Measurements from ENCODE around the gene ZNF19. TPM values are rescaled to one million over a fixed set of nuclear protein-coding genes. Genes with fewer than 3 reads are reported as not detected.

Gene ZNF19
- total RNA-seq, 1 experiment from 2014 or later: 4.6 TPM

DNA sequence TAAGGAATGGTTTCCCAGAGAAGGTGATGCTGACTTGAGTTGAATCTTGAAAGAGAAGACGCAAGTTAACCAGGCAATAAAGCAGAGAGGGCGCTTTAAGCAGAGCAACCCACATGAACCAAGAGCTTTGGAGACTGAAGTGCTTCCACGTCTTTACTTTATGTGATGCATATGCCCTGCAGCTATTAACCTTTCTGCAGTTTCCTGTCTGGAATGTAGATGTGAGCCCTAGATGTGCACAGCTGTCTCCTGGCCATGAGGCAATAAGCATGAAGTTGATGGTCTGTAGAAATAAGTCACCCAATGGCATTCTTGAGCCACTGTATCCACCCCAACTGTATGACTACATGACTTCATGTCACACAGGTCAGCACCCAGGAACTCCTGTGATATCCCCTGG is 31.4 kb upstream of the ZNF19 start:
- H3K27me3 Mint-ChIP-seq (ENCODE audit: insufficient read depth, unreplicated experiment): peaks cover 11% of the 10 kb centered on the region
- CTCF ChIA-PET: interaction anchor here (0.6 to 1.5 kb wide), 5 partner anchors 18 to 153 kb away, joined by 3 to 4 read pairs (median 4); no protein-coding TSS in a partner anchor
- no peaks in the 10 kb centered on the region for H3K9me3 Mint-ChIP-seq (ENCODE audit: unreplicated experiment)
- POLR2A ChIA-PET: interaction anchor here (0.6 to 1.4 kb wide), 2 partner anchors 59 to 750 kb away, joined by 3 to 4 read pairs; partner anchors contain the start of gene ZNF23
- H3K27ac Mint-ChIP-seq (ENCODE audit: low read depth, unreplicated experiment): no peak overlapping the region
- no peak overlapping the region for H3K4me3 Mint-ChIP-seq (ENCODE audit: unreplicated experiment)
- H3K4me1 Mint-ChIP-seq (ENCODE audit: insufficient read depth, unreplicated experiment): no peaks in the 10 kb centered on the region
- H3K36me3 Mint-ChIP-seq (ENCODE audit: insufficient read depth, unreplicated experiment): no peaks in the 10 kb centered on the region
- DNase-seq (ENCODE audit: unreplicated experiment): no peak
- BruUV-seq (replicated peaks): no TSS peak
- TF ChIP-seq, protein P1, sequence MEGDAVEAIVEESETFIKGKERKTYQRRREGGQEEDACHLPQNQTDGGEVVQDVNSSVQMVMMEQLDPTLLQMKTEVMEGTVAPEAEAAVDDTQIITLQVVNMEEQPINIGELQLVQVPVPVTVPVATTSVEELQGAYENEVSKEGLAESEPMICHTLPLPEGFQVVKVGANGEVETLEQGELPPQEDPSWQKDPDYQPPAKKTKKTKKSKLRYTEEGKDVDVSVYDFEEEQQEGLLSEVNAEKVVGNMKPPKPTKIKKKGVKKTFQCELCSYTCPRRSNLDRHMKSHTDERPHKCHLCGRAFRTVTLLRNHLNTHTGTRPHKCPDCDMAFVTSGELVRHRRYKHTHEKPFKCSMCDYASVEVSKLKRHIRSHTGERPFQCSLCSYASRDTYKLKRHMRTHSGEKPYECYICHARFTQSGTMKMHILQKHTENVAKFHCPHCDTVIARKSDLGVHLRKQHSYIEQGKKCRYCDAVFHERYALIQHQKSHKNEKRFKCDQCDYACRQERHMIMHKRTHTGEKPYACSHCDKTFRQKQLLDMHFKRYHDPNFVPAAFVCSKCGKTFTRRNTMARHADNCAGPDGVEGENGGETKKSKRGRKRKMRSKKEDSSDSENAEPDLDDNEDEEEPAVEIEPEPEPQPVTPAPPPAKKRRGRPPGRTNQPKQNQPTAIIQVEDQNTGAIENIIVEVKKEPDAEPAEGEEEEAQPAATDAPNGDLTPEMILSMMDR (IDR thresholded peaks at IDR 0.05; ENCODE audit: unreplicated experiment): no peak
- intact Hi-C loops (cut with micrococcal nuclease): no loop called here

DNA sequence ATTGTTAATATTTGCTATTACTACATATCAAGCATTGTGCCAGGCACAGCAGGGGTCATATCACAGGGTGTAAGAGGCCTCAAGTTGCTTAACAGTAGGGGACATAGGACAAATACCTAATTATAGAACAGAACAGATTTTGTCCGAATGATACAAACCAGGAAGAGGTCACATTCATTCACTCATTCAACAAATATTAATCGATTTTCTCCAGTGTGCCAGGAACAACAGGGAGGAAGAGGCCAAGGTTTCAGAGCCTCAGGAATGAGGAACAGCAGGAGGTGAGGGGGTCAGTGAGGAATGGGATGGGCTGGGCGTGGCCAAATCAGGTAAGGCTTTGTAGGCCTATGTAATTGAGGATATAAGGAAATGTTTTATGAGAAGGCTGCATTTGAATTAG is 25.9 kb upstream of the ZNF19 start:
- peaks cover 39% of the 10 kb centered on the region for H3K27me3 Mint-ChIP-seq (ENCODE audit: insufficient read depth, unreplicated experiment)
- POLR2A ChIA-PET: no interaction called here
- intact Hi-C loops (cut with micrococcal nuclease): no loop called here
- TF ChIP-seq, protein P1 (IDR thresholded peaks at IDR 0.05; ENCODE audit: unreplicated experiment): no peak
- CTCF ChIA-PET: no interaction called here
- no TSS peak for BruUV-seq (replicated peaks)
- no peak overlapping the region for H3K4me3 Mint-ChIP-seq (ENCODE audit: unreplicated experiment)
- no peaks in the 10 kb centered on the region for H3K36me3 Mint-ChIP-seq (ENCODE audit: insufficient read depth, unreplicated experiment)
- H3K27ac Mint-ChIP-seq (ENCODE audit: low read depth, unreplicated experiment): no peak overlapping the region
- DNase-seq (ENCODE audit: unreplicated experiment): no peak
- no peaks in the 10 kb centered on the region for H3K4me1 Mint-ChIP-seq (ENCODE audit: insufficient read depth, unreplicated experiment)
- H3K9me3 Mint-ChIP-seq (ENCODE audit: unreplicated experiment): no peaks in the 10 kb centered on the region

DNA sequence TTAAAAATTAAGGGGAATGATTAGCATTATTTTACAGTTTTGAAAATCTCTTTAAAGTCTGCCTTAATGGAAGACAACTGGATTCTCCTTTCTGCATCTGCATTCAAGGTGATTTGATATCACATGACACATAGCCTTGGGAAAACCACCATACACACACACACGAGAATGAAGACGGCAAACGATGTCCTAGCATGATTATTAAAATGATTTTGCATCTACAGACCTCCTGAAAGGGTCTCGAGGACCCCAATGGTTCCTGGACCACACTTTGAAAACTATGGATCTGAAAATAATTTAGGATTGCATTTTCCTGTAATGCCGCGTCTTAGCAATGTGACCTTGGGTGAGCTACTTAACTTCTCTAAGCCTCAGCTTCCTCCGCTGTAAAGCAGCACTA is 25.4 kb upstream of the ZNF19 start:
- Mint-ChIP-seq H3K27me3 (ENCODE audit: insufficient read depth, unreplicated experiment) (peaks cover 44% of the 10 kb centered on the region), H3K27ac (ENCODE audit: low read depth, unreplicated experiment) (no peak overlapping the region), H3K4me3 (ENCODE audit: unreplicated experiment) (no peak overlapping the region), H3K9me3 (ENCODE audit: unreplicated experiment) (no peaks in the 10 kb centered on the region), H3K36me3 (ENCODE audit: insufficient read depth, unreplicated experiment) (no peaks in the 10 kb centered on the region), H3K4me1 (ENCODE audit: insufficient read depth, unreplicated experiment) (no peaks in the 10 kb centered on the region)
- POLR2A ChIA-PET: no interaction called here
- DNase-seq (ENCODE audit: unreplicated experiment): no peak
- no TSS peak for BruUV-seq (replicated peaks)
- CTCF ChIA-PET: interaction anchor here (1.0 kb wide), 1 partner anchor 13 kb away, joined by 3 read pairs; no protein-coding TSS in a partner anchor
- intact Hi-C loops (cut with micrococcal nuclease): no loop called here
- TF ChIP-seq, protein P1 (IDR thresholded peaks at IDR 0.05; ENCODE audit: unreplicated experiment): no peak

DNA sequence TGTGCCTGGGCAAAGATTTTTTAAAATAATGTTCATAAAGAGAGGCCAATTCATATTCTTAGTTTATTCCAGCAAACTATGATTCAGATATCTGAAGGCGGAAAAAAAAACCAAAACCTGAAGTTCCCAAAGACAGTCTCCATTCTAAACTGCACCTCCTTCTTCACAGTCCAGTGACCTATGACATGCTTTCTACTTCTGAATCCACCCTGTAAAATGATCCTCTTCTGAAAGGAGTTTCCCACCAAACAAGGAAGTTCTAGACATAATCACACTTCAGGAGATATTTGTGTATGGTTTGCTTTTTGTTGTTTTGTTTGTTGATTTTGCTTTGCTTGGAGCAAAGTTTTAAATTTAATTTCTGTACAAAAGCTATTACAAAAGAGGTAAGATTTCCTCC is 24.2 kb upstream of the ZNF19 start:
- ChIA-PET CTCF (interaction anchor here (0.8 to 1.0 kb wide), 2 partner anchors 12 to 13 kb away, joined by 3 to 6 read pairs; partner anchors contain the start of gene CHST4), POLR2A (interaction anchor here (0.6 kb wide), 1 partner anchor 765 kb away, joined by 4 read pairs; no protein-coding TSS in a partner anchor)
- H3K4me1 Mint-ChIP-seq (ENCODE audit: insufficient read depth, unreplicated experiment): no peaks in the 10 kb centered on the region
- intact Hi-C loops (cut with micrococcal nuclease): no loop called here
- DNase-seq (ENCODE audit: unreplicated experiment): no peak
- peaks cover 56% of the 10 kb centered on the region for H3K27me3 Mint-ChIP-seq (ENCODE audit: insufficient read depth, unreplicated experiment)
- H3K9me3 Mint-ChIP-seq (ENCODE audit: unreplicated experiment): no peaks in the 10 kb centered on the region
- no peaks in the 10 kb centered on the region for H3K36me3 Mint-ChIP-seq (ENCODE audit: insufficient read depth, unreplicated experiment)
- H3K4me3 Mint-ChIP-seq (ENCODE audit: unreplicated experiment): no peak overlapping the region
- no TSS peak for BruUV-seq (replicated peaks)
- TF ChIP-seq, protein P1 (IDR thresholded peaks at IDR 0.05; ENCODE audit: unreplicated experiment): no peak
- H3K27ac Mint-ChIP-seq (ENCODE audit: low read depth, unreplicated experiment): no peak overlapping the region

Data from MCF 10A (cell line).